CD4-positive, alpha-beta T cell treated with Interleukin-4 for 4 hours (primary cell): ENCODE data around the gene FGFBP1.
"Not testable (repeated sequence)": the region's sequence is repeated elsewhere in the genome, so short reads cannot be mapped to it uniquely, and the experiment has no call there.

Experiments used
- DNase-seq: peaks from one replicate; pipeline ENCODE4 v3.0.0-alpha.2; 2020

Gene FGFBP1

GRCh38 chr4:15944895-15945294 lies 6.4 kb upstream of the FGFBP1 start:
- no peak for DNase-seq

GRCh38 chr4:15942283-15942682 lies 3.7 kb upstream of the FGFBP1 start:
- no peak for DNase-seq

- DNase-seq = no peak
Observed at GRCh38 chr4:15938182-15938581, 358 bp downstream of the FGFBP1 start.

GRCh38 chr4:15936495-15936894 lies 2.0 kb downstream of the FGFBP1 start:
- no peak for DNase-seq

- DNase-seq = no peak
Observed at GRCh38 chr4:15935504-15936402, 2.8 kb downstream of the FGFBP1 start.

- no peak for DNase-seq
Observed at GRCh38 chr4:15934259-15934658, 4.3 kb downstream of the FGFBP1 start.

GRCh38 chr4:15931451-15932210 lies 6.9 kb downstream of the FGFBP1 start:
- DNase-seq = no peak

- no peak for DNase-seq
Observed at GRCh38 chr4:15930314-15930713, 8.2 kb downstream of the FGFBP1 start.

GRCh38 chr4:15929540-15929939 lies 9.0 kb downstream of the FGFBP1 start:
- DNase-seq = no peak

GRCh38 chr4:15928883-15929282 lies 9.7 kb downstream of the FGFBP1 start:
- no peak for DNase-seq

GRCh38 chr4:15926486-15926885 lies 12.1 kb downstream of the FGFBP1 start:
- DNase-seq = no peak

- no peak for DNase-seq
Observed at GRCh38 chr4:15925830-15926229, 12.7 kb downstream of the FGFBP1 start.

- DNase-seq = no peak
Observed at GRCh38 chr4:15921592-15921932, 17.0 kb downstream of the FGFBP1 start.

GRCh38 chr4:15920723-15921591 lies 17.6 kb downstream of the FGFBP1 start:
- no peak for DNase-seq

GRCh38 chr4:15918484-15919129 lies 19.9 kb downstream of the FGFBP1 start:
- no peak for DNase-seq

- no peak for DNase-seq
Observed at GRCh38 chr4:15917297-15917696, 21.2 kb downstream of the FGFBP1 start.

GRCh38 chr4:15916358-15916757 lies 22.2 kb downstream of the FGFBP1 start:
- DNase-seq = not testable (repeated sequence)

- no peak for DNase-seq
Observed at GRCh38 chr4:15914736-15915135, 23.8 kb downstream of the FGFBP1 start.

GRCh38 chr4:15914291-15914690 lies 24.2 kb downstream of the FGFBP1 start:
- DNase-seq = no peak

- DNase-seq = no peak
Observed at GRCh38 chr4:15913631-15913970, 24.9 kb downstream of the FGFBP1 start.

- DNase-seq = no peak
Observed at GRCh38 chr4:15912961-15913630, 25.4 kb downstream of the FGFBP1 start.

- no peak for DNase-seq
Observed at GRCh38 chr4:15912236-15912635, 26.3 kb downstream of the FGFBP1 start.
